GM12874 (cell line): ENCODE results near the gene TCEA3.

Source experiments
- TF ChIP-seq, protein P1 (sequence below): IDR thresholded peaks from 2 replicates; pipeline ENCODE4 v1.5.1; 2011; ENCODE audit warnings: low read depth, mild to moderate bottlenecking, control low read depth, low read length, moderate library complexity; ENCODE audit not compliant: insufficient read depth

The TCEA3 gene

DNA sequence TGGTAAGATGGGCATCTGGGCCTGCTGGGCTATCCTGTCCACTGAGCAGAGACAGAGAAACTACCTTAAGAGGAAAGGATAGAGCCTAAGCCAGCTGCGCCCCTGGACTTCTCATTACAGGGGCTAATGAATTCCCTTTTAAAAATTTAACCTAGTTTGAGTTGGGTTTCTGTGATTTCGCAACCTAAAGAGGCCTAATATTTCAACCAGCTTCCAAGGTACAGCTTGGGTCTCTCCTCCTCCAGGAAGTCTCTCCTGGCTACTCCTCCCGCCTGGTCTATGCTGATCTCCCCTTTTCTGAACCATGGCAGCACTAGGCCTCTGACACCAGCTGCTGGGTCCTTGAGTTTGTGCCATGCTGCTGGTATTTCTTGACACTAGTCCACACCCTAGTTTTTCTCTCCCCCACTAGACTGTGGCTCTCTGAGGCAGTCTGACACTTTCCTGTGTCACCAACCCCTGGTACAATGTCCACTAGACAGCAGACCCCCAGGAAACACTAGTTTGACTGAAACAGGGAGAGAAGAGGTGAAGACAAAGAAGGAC, 29.0 kb upstream of the TCEA3 start:
- TF ChIP-seq, protein P1, sequence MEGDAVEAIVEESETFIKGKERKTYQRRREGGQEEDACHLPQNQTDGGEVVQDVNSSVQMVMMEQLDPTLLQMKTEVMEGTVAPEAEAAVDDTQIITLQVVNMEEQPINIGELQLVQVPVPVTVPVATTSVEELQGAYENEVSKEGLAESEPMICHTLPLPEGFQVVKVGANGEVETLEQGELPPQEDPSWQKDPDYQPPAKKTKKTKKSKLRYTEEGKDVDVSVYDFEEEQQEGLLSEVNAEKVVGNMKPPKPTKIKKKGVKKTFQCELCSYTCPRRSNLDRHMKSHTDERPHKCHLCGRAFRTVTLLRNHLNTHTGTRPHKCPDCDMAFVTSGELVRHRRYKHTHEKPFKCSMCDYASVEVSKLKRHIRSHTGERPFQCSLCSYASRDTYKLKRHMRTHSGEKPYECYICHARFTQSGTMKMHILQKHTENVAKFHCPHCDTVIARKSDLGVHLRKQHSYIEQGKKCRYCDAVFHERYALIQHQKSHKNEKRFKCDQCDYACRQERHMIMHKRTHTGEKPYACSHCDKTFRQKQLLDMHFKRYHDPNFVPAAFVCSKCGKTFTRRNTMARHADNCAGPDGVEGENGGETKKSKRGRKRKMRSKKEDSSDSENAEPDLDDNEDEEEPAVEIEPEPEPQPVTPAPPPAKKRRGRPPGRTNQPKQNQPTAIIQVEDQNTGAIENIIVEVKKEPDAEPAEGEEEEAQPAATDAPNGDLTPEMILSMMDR = no peak

DNA sequence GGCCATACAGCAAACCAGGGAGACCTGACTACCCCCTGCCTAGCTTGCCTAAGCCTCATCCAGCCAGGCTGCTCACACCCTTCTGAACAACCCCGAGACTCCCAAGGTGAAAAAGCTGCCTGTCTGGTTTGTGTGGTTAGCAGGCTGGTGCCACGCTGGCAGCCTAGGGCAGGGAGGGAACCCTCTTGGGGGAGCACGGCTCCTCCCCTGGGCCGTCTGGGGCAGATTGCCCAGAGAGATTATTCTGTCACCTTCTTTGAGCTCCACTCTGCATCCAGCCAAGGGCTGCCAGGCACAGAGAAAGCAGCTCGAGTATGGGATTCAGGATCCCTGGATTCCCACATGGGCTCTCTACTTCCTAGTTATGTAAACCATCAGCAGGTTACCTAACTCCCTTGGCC, 27.5 kb upstream of the TCEA3 start:
- TF ChIP-seq, protein P1 = no peak

DNA sequence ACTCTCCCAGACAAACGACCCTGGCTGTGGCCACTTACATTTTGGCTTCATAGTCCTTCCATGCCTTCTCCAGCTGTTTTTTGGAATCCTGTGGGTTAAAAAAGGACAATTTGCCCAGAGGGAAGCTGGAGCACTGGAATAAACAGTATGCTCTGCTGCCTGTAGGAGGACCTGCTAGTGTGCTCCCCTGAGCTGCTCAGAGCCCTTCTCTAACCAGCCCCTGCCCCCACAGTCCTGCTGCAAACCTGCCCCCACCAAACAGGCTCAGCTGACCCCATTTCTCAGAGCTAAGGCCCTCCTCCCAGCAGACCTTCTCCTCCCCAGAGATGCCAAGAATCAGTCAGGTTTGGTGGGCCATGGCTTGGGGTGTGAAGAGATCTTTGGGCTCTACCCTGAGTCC, 26.9 kb upstream of the TCEA3 start:
- TF ChIP-seq, protein P1 = no peak

DNA sequence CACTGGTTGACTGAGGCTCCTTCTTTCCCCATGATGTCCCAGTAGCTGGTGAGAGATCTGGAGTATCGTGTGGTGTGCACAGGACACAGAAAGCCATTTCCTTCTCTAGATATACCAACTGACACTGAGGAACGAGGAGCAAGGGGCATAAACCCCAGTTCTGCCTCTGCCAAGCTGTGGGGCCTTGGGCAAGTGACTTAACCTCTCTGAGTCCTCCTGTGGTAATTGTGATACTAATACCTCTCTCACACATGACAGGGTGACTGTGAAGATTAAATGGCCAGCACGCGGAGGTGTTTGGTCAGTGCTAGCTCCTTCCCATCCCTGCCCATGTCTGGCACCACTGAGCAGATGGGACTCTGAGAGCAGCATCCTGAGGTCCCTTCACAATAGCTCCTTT, 26.3 kb upstream of the TCEA3 start:
- TF ChIP-seq, protein P1 = no peak

DNA sequence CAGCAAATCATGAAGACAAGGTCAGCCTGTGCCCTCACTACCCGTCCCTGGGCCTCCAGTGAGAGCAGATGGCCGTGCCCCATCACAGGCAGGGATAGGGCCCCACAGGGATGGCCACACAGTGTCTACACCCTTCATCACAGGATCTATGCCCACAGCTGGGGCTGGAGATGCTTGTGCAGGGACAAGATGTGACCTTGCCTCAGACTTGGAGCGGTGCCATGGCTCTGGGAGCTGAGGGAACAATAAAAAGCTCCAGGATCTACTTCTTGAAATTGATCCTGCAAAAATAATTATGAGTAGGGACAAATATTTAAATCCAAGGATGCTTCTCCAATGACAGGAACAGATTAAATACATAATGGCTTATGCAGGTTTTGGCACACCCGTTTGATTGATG, 25.4 kb upstream of the TCEA3 start:
- TF ChIP-seq, protein P1 = no peak

DNA sequence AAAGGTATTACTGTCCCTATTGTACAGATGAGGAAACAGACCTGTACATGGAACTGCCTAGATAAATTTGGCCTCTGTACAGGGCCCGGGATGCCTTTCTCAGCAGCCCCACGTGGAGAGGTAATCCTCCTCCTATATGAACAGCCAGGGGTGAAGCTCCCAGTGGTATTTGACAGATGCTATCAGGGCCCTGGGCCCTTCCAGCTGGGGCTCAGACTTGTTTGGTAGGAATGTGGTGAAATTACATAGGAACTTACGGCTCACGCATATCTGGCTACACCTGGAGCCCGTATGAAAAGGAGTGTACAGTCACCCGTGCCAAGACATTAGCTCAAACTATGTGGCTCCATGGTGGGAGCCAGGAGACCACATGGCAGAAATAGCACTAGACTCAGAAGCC, 24.8 kb upstream of the TCEA3 start:
- TF ChIP-seq, protein P1 = no peak

DNA sequence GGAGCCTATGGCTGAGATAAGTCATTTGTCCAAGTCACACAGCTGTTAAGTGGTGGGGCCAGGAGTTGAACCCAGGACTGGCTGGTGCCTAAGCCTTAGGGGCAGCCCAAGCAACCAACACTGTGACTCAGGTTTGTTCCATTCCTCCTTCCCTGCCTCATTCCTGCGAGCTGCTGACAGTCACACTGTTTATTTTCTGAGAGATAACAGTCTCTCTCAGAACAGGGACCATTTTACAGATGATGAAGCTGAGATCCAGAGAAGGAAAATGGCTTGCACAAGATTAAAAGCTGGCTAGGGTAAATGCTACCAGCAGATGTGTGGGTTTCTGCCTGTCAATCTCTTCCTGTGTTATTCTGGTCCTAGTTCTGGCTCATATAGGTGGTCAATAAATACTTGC, 24.3 kb upstream of the TCEA3 start:
- TF ChIP-seq, protein P1 = no peak
